GM21528 (cell line): Measurements from ENCODE around the gene CLBA1.
"Not testable (repeated sequence)": the region's sequence is repeated elsewhere in the genome, so short reads cannot be mapped to it uniquely, and the experiment has no call there.

Experiments used
- ATAC-seq: cut with Tn5 transposase; IDR thresholded peaks from one replicate; pipeline ENCODE4 v1.9.1; 2021; ENCODE audit warnings: mild to moderate bottlenecking, moderate library complexity; ENCODE audit not compliant: unreplicated experiment, low FRiP score

The CLBA1 gene

GRCh38 chr14:104947881-104948735 is 37.5 kb upstream of the CLBA1 start:
- ATAC-seq, result not testable (repeated sequence)

GRCh38 chr14:104948736-104949031 is 36.9 kb upstream of the CLBA1 start:
- ATAC-seq, result no peak

GRCh38 chr14:104949406-104949955 is 36.1 kb upstream of the CLBA1 start:
- ATAC-seq, result not testable (repeated sequence)

- ATAC-seq, result no peak
Observed at GRCh38 chr14:104950021-104950420, 35.6 kb upstream of the CLBA1 start.

GRCh38 chr14:104950701-104951100 is 34.9 kb upstream of the CLBA1 start:
- ATAC-seq, result not testable (repeated sequence)

GRCh38 chr14:104951863-104952657 is 33.5 kb upstream of the CLBA1 start:
- ATAC-seq, result not testable (repeated sequence)

GRCh38 chr14:104953097-104953496 is 32.5 kb upstream of the CLBA1 start:
- ATAC-seq, result no peak

GRCh38 chr14:104953896-104954656 is 31.5 kb upstream of the CLBA1 start:
- ATAC-seq, result no peak

GRCh38 chr14:104954746-104955395 is 30.7 kb upstream of the CLBA1 start:
- ATAC-seq, result no peak

- no peak for ATAC-seq
Observed at GRCh38 chr14:104955396-104955770, 30.2 kb upstream of the CLBA1 start.

- no peak for ATAC-seq
Observed at GRCh38 chr14:104956290-104956890, 29.2 kb upstream of the CLBA1 start.

GRCh38 chr14:104957146-104958113 is 28.2 kb upstream of the CLBA1 start:
- ATAC-seq, result no peak

GRCh38 chr14:104964546-104964945 is 21.0 kb upstream of the CLBA1 start:
- no peak for ATAC-seq

GRCh38 chr14:104965561-104966231 is 19.9 kb upstream of the CLBA1 start:
- no peak for ATAC-seq

GRCh38 chr14:104966261-104966865 is 19.2 kb upstream of the CLBA1 start:
- ATAC-seq, result no peak

GRCh38 chr14:104966981-104967385 is 18.6 kb upstream of the CLBA1 start:
- ATAC-seq, result no peak

- ATAC-seq, result no peak
Observed at GRCh38 chr14:104967386-104968152, 18.0 kb upstream of the CLBA1 start.
